ENCODE results near the gene SPACA6.

DNA sequence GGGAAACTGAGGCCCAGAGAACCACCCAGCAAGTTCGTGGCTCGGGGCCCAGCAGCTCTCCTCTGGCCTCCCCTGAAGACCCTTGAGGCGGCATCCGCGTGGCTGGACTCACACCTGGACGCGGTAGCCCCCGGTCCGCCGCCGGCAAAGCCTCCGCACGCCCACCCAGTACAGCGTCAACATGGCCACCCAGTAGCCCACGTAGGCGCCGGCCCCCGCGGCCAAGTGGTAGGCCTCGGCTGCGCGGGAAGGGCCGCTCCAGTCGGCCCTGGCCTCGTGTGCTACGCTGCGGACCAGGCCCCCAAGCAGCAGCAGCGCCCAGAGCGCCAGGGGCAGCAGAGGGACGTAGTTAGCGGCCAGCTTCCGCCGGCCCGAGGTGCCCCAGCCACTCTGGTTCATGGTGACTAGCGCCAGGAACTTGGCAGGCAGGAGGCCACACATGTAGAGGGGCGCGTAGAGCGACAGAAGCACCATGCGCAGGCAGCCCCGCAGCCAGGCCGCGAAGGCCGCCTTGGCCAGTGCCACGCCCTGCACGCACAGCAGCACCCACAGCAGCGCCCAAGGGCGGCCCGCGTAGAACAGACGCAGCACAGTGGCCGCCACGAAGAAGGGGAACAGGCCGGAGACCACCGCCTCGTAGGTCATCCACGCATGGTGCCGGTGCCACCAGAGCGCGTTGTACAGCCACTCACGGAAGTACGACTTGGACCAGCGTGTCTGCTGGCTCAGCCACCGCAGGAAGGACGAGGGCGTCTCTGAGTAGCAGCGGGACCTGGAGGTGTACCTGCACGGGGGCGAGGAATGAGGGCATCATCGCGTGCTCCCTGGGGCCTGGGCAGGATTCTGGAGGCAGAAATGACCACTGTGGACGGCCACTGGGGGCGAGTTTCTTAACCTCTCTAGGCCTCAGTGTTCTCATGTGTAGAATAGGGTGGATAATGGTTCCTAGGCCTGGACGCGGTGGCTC is 20.5 kb downstream of the SPACA6 start:
- no peak for TF ChIP-seq POLR2A (IDR thresholded peaks at IDR 0.05; ENCODE audit: low read depth, low read length)
- no peak for TF ChIP-seq POLR2AphosphoS5 (IDR thresholded peaks at IDR 0.05; ENCODE audit: low read depth, low read length)
- TF ChIP-seq TAF1 (IDR thresholded peaks at IDR 0.05; ENCODE audit: borderline replicate concordance, low read depth, low read length), result no peak

Measured in GM12892 (cell line).